Transverse colon (tissue), 4 donors: ENCODE results near the gene ARHGAP23.

ENCODE experiments used
- CTCF ChIP-seq, 5 experiments: fragments of 200-600 bp in 3 of 5; fragments of 450-650 bp in 2 of 5; sonication (generic) in 3 of 5; IDR thresholded peaks; 1 replicate in 2 of 5; 2 replicates in 3 of 5; pipeline ENCODE4 v1.5.1; 2016 to 2017; ENCODE audit warnings: antibody characterized with exemption in 5 of 5, inconsistent platforms in 3 of 5, mild to moderate bottlenecking in 2 of 5, moderate library complexity in 1 of 5
- POLR2AphosphoS5 ChIP-seq, 3 donors: sonication (generic); formaldehyde crosslinking; IDR thresholded peaks; one replicate each; pipeline ENCODE4 v1.6.1; 2016; ENCODE audit warnings: antibody characterized with exemption in 3 of 3

DNA sequence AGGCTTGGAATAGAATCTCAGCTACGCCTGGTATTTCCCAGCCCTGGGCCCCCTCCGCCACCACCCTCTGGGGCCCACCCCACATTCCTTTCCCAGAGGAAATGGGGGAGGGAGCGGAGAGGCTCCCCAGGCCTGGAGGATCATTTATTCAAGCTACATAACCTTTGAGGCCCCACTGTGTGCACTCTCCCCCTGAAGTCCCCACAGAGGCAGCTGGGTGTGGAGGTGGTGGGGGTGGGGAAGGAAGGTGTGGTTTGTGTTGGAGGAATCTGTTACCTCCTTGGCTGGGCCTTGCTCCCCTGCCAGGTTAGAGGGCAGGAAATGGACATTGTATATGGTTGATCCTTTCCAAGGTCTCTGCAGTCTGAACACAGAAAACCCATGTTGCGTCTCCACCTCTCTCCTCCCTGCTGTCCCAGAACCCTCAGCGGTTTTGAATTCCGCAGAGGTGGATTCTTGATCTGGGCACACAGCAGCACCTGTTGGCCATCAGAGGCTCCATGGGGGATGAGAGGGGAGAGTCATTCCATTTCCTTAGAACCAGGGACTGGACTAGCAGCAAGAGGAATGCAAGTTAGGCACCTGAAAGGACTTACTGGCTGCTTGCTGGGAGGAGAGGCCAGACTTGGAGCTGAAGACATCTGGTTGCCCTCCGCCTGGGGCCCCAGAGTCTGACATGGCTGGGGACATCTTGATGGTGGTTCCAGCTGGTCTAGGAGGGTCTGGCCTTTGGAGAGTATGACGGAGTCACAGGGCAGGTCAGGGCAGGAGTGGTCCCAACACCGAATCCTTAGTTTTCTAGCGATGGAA, 23.0 kb downstream of the ARHGAP23 start:
- no peak for TF ChIP-seq POLR2AphosphoS5 (IDR thresholded peaks at IDR 0.05)
- TF ChIP-seq CTCF (IDR thresholded peaks at IDR 0.05) = no peak
